GM19372 (cell line): ENCODE results near the gene CBY2.
"Not testable (repeated sequence)": the region's sequence is repeated elsewhere in the genome, so short reads cannot be mapped to it uniquely, and the experiment has no call there.

Experiments used
- ATAC-seq: cut with Tn5 transposase; IDR thresholded peaks from one replicate; pipeline ENCODE4 v1.9.1; 2021; ENCODE audit warnings: mild to moderate bottlenecking, low read depth, moderate library complexity; ENCODE audit not compliant: unreplicated experiment

Gene CBY2

GRCh38 chr13:45737571-45738017, 35.5 kb downstream of the CBY2 start:
- ATAC-seq: no peak

GRCh38 chr13:45742985-45743384, 40.9 kb downstream of the CBY2 start:
- ATAC-seq: no peak

- no peak for ATAC-seq
These were observed 42.9 kb downstream of the CBY2 start for GRCh38 chr13:45744979-45745378.

- no peak for ATAC-seq
These were observed 45.0 kb downstream of the CBY2 start for GRCh38 chr13:45747071-45747470.

GRCh38 chr13:45748941-45749759, 47.0 kb downstream of the CBY2 start:
- no peak for ATAC-seq

- no peak for ATAC-seq
These were observed 48.4 kb downstream of the CBY2 start for GRCh38 chr13:45750566-45750965.

- ATAC-seq: no peak
These were observed 49.8 kb downstream of the CBY2 start for GRCh38 chr13:45751885-45752284.

- no peak for ATAC-seq
These were observed 50.4 kb downstream of the CBY2 start for GRCh38 chr13:45752510-45752909.

GRCh38 chr13:45756498-45756897, 54.4 kb downstream of the CBY2 start:
- ATAC-seq: not testable (repeated sequence)

- ATAC-seq: not testable (repeated sequence)
These were observed 55.5 kb downstream of the CBY2 start for GRCh38 chr13:45757589-45757988.

- ATAC-seq: no peak
These were observed 61.3 kb downstream of the CBY2 start for GRCh38 chr13:45763419-45763818.
